OCI-LY3 (cell line): ENCODE measurements around the gene ABTB2.

ENCODE experiments used
- H2AFZ ChIP-seq: fragments of 200-600, 300-600 bp; shearing (Covaris generic); 2 replicates; pipeline ENCODE4 v1.6.0; 2014; ENCODE audit warnings: antibody characterized with exemption, low read depth, low read length
- H3K27ac ChIP-seq: fragments of 200-600, 300-600 bp; sonication (generic); 2 replicates; pipeline ENCODE4 v1.5.1; 2014; ENCODE audit warnings: mild to moderate bottlenecking, low read length, moderate library complexity, mixed read lengths
- H3K27me3 ChIP-seq: fragments of 200-600, 300-600 bp; sonication (generic); 2 replicates; pipeline ENCODE4 v1.6.1; 2014; ENCODE audit warnings: low read depth, low read length, mixed read lengths
- H3K36me3 ChIP-seq: fragments of 200-600, 300-600 bp; sonication (generic); replicated peaks from 2 replicates; pipeline ENCODE3; 2014; ENCODE audit warnings: low read depth, low read length, mixed read lengths
- H3K4me1 ChIP-seq: fragments of 300-600, 200-600 bp; sonication (generic); 2 replicates; pipeline ENCODE4 v1.6.1; 2014; ENCODE audit warnings: low read length, mixed read lengths
- H3K4me2 ChIP-seq: fragments of 200-600, 300-600 bp; sonication (generic); 2 replicates; pipeline ENCODE4 v1.6.1; 2014; ENCODE audit warnings: low read length, mixed read lengths
- H3K4me3 ChIP-seq: fragments of 300-600, 200-600 bp; sonication (generic); 2 replicates; pipeline ENCODE4 v1.5.1; 2014; ENCODE audit warnings: antibody characterized with exemption, mild to moderate bottlenecking, low read length, moderate library complexity
- H3K79me2 ChIP-seq: fragments of 300-600, 200-600 bp; shearing (Covaris generic); 2 replicates; pipeline ENCODE4 v1.6.1; 2014; ENCODE audit warnings: mild to moderate bottlenecking, low read length, mixed read lengths
- H3K9ac ChIP-seq: fragments of 300-600, 200-600 bp; shearing (Covaris generic); 2 replicates; pipeline ENCODE4 v1.6.0; 2014; ENCODE audit warnings: mild to moderate bottlenecking, low read length, moderate library complexity
- H3K9me3 ChIP-seq: fragments of 200-600, 300-600 bp; shearing (Covaris generic); 2 replicates; pipeline ENCODE4 v1.6.1; 2014; ENCODE audit warnings: low read length, mixed read lengths; ENCODE audit not compliant: insufficient read depth
- H4K20me1 ChIP-seq: fragments of 200-600, 300-600 bp; sonication (generic); 2 replicates; pipeline ENCODE4 v1.6.1; 2016; ENCODE audit warnings: low read length, mixed read lengths; ENCODE audit not compliant: insufficient read depth
- CTCF ChIP-seq: fragments of 200-600, 300-600 bp; sonication (generic); IDR thresholded peaks from 2 replicates; pipeline ENCODE4 v1.5.1; 2014; ENCODE audit warnings: antibody characterized with exemption, low read length, low read depth
- EZH2phosphoT487 ChIP-seq: fragments of 200-600 bp; shearing (Covaris generic); IDR thresholded peaks from 2 replicates; pipeline ENCODE4 v1.6.1; 2018; ENCODE audit warnings: antibody characterized with exemption, mixed run types, low read depth

ABTB2 gene

DNA sequence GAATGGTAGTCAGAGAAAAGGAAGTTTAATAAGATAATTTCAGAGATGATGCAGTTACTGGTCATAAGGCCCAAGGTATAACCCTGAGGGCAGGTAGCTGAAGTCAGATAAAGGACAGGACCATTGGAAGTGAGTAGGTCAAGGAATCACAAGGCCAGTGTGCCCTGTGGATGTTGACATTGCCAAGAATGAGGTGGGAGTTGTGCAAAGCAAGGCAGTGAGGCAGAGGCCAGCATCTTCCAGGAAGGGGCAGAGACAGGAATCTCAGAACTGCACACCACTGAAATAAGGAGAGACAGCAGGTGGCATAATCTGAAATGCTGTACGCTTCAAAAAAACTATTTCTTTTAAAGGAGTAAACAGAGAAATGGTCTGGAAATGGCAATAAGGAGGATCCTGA lies 61.4 kb downstream of the ABTB2 start:
- TF ChIP-seq EZH2phosphoT487: no peak
- no peak for TF ChIP-seq CTCF
- H2AFZ ChIP-seq: no peak overlapping the region
- H3K27ac ChIP-seq: no peak overlapping the region
- H3K79me2 ChIP-seq: peaks cover 20% of the 10 kb centered on the region; the same call in 1 of the 2 replicates
- no peaks in the 10 kb centered on the region for H3K36me3 ChIP-seq
- H3K4me2 ChIP-seq: no peak overlapping the region
- no peak overlapping the region for H3K4me3 ChIP-seq
- no peaks in the 10 kb centered on the region for H3K9me3 ChIP-seq
- peaks cover 11% of the 10 kb centered on the region for H3K4me1 ChIP-seq
- no peaks in the 10 kb centered on the region for H3K27me3 ChIP-seq
- no peak overlapping the region for H3K9ac ChIP-seq
- H4K20me1 ChIP-seq: no peaks in the 10 kb centered on the region

DNA sequence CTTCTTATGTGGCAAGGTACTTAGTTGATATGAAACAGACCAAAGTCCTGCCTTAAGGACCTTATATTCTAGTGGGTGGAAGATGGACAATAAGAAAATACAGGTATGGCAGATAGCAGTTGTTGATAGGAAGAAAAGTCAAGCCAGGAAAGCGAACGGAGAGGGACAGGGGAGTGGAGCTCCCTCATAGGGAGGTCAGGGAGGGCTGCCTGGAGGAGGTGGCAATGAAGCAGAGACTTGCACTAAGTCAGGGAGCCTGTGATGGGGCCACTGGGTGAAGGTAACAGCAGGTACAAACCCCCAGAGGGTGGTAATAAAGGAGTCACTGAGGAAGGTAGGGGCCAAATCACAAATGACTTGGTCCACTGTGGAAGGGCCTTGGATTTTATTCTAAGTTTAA lies 65.3 kb downstream of the ABTB2 start:
- Histone ChIP-seq H3K79me2 (peaks cover 18% of the 10 kb centered on the region), H3K36me3 (no peaks in the 10 kb centered on the region), H4K20me1 (peaks cover 3% of the 10 kb centered on the region; the same call in 1 of the 2 replicates), H3K9me3 (no peaks in the 10 kb centered on the region), H3K4me1 (no peaks in the 10 kb centered on the region), H3K4me3 (no peak overlapping the region), H3K27me3 (no peaks in the 10 kb centered on the region), H3K4me2 (no peak overlapping the region), H2AFZ (no peak overlapping the region), H3K9ac (no peak overlapping the region), H3K27ac (no peak overlapping the region)
- TF ChIP-seq EZH2phosphoT487 (no peak), CTCF (no peak)

DNA sequence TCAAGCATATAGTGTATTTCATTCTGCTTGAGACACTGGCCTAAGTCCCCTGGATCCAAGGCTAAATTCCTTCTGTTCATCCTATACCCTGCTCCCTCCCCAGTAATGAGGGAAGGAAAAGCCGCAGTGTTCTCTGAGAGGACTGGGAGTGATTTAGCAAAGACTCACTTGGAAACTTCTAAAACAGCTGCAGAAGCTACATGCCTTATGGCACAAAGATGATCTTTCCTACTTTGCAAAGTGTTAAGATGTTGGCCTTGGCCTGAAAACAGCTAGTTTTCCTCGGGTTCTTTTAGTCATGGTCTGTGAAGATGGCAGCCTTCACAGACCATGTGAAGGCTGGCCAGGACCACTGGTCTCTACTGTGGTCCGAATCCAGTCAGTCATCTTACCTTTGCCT lies 65.7 kb downstream of the ABTB2 start:
- Histone ChIP-seq H3K4me2 (no peak overlapping the region), H3K36me3 (no peaks in the 10 kb centered on the region), H3K4me1 (no peaks in the 10 kb centered on the region), H3K27me3 (no peaks in the 10 kb centered on the region), H3K9ac (no peak overlapping the region), H4K20me1 (peaks cover 3% of the 10 kb centered on the region; the same call in 1 of the 2 replicates), H2AFZ (no peak overlapping the region), H3K79me2 (peaks cover 18% of the 10 kb centered on the region), H3K9me3 (no peaks in the 10 kb centered on the region), H3K4me3 (no peak overlapping the region), H3K27ac (no peak overlapping the region)
- TF ChIP-seq CTCF: no peak
- no peak for TF ChIP-seq EZH2phosphoT487

DNA sequence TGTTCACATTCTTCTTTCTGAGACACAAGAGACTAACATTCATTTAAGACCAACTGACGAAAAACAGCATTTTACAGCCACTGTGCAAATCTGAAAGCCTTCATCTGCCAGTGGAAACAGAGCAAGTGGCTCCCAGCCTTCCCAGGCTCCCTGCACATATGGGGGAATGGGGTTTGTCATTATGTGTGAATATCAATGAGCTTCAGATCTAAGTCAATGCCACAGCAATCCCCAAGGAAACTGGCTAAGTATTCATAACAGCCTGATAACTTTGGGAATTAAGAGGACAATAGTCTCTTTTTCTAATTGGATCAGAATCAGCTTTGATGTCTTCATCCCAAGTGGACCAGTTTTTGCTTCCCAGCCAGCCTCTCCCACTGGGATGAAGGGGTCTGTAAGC lies 66.9 kb downstream of the ABTB2 start:
- H3K36me3 ChIP-seq: no peaks in the 10 kb centered on the region
- no peaks in the 10 kb centered on the region for H3K27me3 ChIP-seq
- H3K9me3 ChIP-seq: no peaks in the 10 kb centered on the region
- TF ChIP-seq EZH2phosphoT487 (no peak), CTCF (no peak)
- no peaks in the 10 kb centered on the region for H3K4me1 ChIP-seq
- H4K20me1 ChIP-seq: peaks cover 3% of the 10 kb centered on the region; the same call in 1 of the 2 replicates
- no peak overlapping the region for H2AFZ ChIP-seq
- H3K4me2 ChIP-seq: no peak overlapping the region
- no peak overlapping the region for H3K27ac ChIP-seq
- no peak overlapping the region for H3K4me3 ChIP-seq
- H3K9ac ChIP-seq: no peak overlapping the region
- H3K79me2 ChIP-seq: peaks cover 21% of the 10 kb centered on the region
